ENCODE results near the gene RTTN. TPM values are rescaled to one million over a fixed set of nuclear protein-coding genes. Genes with fewer than 3 reads are reported as not detected.

The RTTN gene
- total RNA-seq (2011; cell fraction: chromatin; rRNA removed; ENCODE audit: low replicate concordance): 63.5 and 131 TPM in 2 replicates
- 33.2 and 42.5 TPM in 2 replicates for total RNA-seq (2011; cell fraction: nucleolus; rRNA removed)
- 71.2 and 83.2 TPM in 2 replicates for total RNA-seq (2011; cell fraction: nucleoplasm; rRNA removed)
- 9.3 and 11.4 TPM in 2 replicates for total RNA-seq (2014; rRNA removed)
- total RNA-seq (2014; rRNA removed; fragmentation: Illumina TruSeq; extraction: Trizol): 17.2 and 18.3 TPM in 2 replicates
- 16.2 and 17.1 TPM in 2 replicates for total RNA-seq (2015; rRNA removed; fragmentation: Illumina TruSeq; extraction: Trizol)
- total RNA-seq (2021): 10.7 and 11.1 TPM in 2 replicates
- 10.1 and 10.6 TPM in 2 replicates for polyA plus RNA-seq (2011; rRNA removed)
- polyA plus RNA-seq (2011; cell fraction: cytosol; rRNA removed): 2.5 and 5.2 TPM in 2 replicates
- polyA plus RNA-seq (2011; cell fraction: nucleus; rRNA removed): 19.3 and 25.3 TPM in 2 replicates
- 4.1 and 5.6 TPM in 2 replicates for polyA plus RNA-seq (2012)
- polyA plus RNA-seq (2014; fragmentation: Illumina TruSeq; extraction: Trizol): 5.6 and 7.3 TPM in 2 replicates
- polyA plus RNA-seq (2014; fragmentation: Nextera tagmentation; extraction: Ambion mirVana): 1 to 10 TPM; 3.1 to 4.9 TPM
- polyA plus RNA-seq (2014; rRNA removed): 6.8 and 7.1 TPM in 2 replicates
- 55.9 and 58.4 TPM in 2 replicates for polyA minus RNA-seq (2011; rRNA and poly(A)+ RNA removed)
- 9.1 and 10.1 TPM in 2 replicates for polyA minus RNA-seq (2011; cell fraction: cytosol; rRNA and poly(A)+ RNA removed)
- polyA minus RNA-seq (2011; cell fraction: nucleus; rRNA and poly(A)+ RNA removed): 70.5 and 114 TPM in 2 replicates
- Bru-seq, nascent RNA: percentile 66 among the genes with signal in this experiment
- BruChase-seq, experiment 1, labeled RNA remaining after a 2-hour chase: percentile 75 among the genes with signal in this experiment
- percentile 74 among the genes with signal in this experiment for BruChase-seq, experiment 2, labeled RNA remaining after a 6-hour chase
- long read RNA-seq, experiment 1, partial matches to known transcripts: 2 of 9 reads
- long read RNA-seq, experiment 1, other reads (novel, unspliced or antisense): 7 of 9 reads
- long read RNA-seq, experiment 2, full-length matches to known transcripts: 1 of 6 reads
- long read RNA-seq, experiment 2, partial matches to known transcripts: 3 of 6 reads
- long read RNA-seq, experiment 2, other reads (novel, unspliced or antisense): 2 of 6 reads
- long read RNA-seq, experiment 3, partial matches to known transcripts: 1 of 1 reads
- long read RNA-seq, experiment 3, other reads (novel, unspliced or antisense): 0 of 1 reads

DNA sequence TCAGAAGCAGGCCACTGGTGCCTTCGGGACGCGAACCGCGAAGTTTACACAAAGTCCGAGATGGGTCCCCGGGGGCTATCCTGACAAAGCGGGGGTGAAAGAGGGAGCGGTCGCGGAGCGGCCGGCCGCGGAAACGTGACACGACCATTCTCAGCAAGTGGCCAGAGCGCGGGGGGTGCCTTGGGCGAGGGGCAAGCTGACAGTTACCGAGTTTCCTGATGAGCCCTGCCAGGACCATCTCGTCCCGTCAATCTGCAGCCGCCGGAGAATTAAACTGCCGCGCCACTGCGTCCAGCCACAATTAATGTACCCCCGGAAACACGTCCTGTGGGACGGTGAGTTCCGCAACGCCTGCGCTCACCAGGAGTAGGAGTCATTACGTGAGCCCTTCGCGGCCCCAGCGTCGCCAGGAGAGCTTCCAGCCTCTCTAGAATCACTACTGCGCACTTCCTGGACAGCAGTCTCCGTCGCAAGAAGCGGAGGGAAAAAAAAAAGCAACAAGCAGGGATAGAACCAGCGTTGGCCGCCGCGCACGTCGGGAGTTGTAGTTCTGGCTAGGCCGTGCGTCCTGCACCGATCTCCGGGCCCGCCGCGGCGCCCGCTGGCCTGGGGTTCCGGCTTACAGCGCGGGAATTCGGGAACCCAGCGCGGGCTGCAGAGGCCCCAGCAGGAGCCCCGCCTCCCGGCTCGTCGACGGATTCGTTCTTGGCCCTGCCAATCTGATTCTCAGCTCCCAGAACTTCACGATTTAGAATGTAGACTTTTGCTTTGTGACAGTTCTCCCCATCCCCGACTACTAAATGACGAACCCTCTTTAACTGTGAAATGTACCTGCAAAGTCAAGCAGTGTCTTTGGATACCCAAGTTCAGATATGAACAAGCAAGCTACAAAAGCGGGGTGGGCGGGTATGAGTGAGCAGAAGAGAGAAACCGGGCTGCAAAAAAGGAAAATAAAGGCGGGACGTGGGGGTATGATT, at the start of gene RTTN:
Gene RTTN (minus strand): TSS at position 267 of the 977 bp plus-strand sequence. CDS start 29 bp downstream, at position 238.
- Histone ChIP-seq H3K9ac (ENCODE audit: insufficient read depth in 1 of 2, low read depth in 2 of 2, low read length in 2 of 2) (peak within 1 kb of the TSS; percentile 89 to 94), H3K4me2 (ENCODE audit: insufficient read depth, low read length) (peak within 1 kb of the TSS; percentile 85), H3K9me3 (replicated peaks; ENCODE audit: control insufficient read depth, insufficient read depth, low read depth, low read length) (no peaks in the 10 kb centered on the region), H3K79me2 (ENCODE audit: control insufficient read depth, insufficient read depth, low read length) (peaks cover 14% of the 10 kb centered on the region), H3K27ac (ENCODE audit: extremely low read depth, low read depth, low read length) (peak within 1 kb of the TSS; percentile 97), H3K4me3 (peak within 1 kb of the TSS; percentile 61), H3K36me3 (ENCODE audit: control insufficient read depth, insufficient read depth, low read length) (peaks cover 18% of the 10 kb centered on the region; the same call in 1 of the 3 replicates), H3K4me1 (replicated peaks in 1 of 2; ENCODE audit: control insufficient read depth in 2 of 2, insufficient read depth in 2 of 2, low read length in 2 of 2) (no peaks in the 10 kb centered on the region), H3K27me3 (ENCODE audit: control insufficient read depth in 2 of 2, insufficient read depth in 2 of 2, low read length in 2 of 2) (no peaks in the 10 kb centered on the region), H2AFZ (ENCODE audit: low read depth, low read length) (peak within 1 kb of the TSS; percentile 89), H4K20me1 (replicated peaks; ENCODE audit: control insufficient read depth, insufficient read depth, low read length) (no peaks in the 10 kb centered on the region), H3K9me1 (ENCODE audit: control insufficient read depth, insufficient read depth, low read length) (no peaks in the 10 kb centered on the region)
- 2% methylated on average over 39 of the region's 78 CpGs for WGBS (ENCODE audit: insufficient coverage, low coverage, missing lambda C conversion rate)
- intact Hi-C loops (cut with micrococcal nuclease): loop anchor here (5.0 kb wide), 1 partner anchor 92 kb away; no protein-coding TSS in a partner anchor
- DNase-seq (ENCODE audit: extremely low read depth in 1 of 4, low spot score in 3 of 4): peak; percentile 62 to 91 (median 75)
- peak; percentile 99 for ATAC-seq
- TSS peak; percentile 29 for BruUV-seq (replicated peaks)
- ChIA-PET CTCF (ENCODE audit: low intra/inter-chr PET ratio) (no interaction called here), POLR2A (interaction anchor here (0.8 to 1.0 kb wide), 2 partner anchors 16 to 19 kb away, joined by 3 read pairs; no protein-coding TSS in a partner anchor)
- FAIRE-seq: peak; percentile 63
- in situ Hi-C loops (cut with MboI): no loop called here
- peak; percentile 44 for TF ChIP-seq NFIC (IDR thresholded peaks at IDR 0.05)
- TF ChIP-seq TAF1 (IDR thresholded peaks at IDR 0.05; ENCODE audit: control insufficient read depth, extremely low read depth, insufficient read depth, low read length, severe bottlenecking): peak; percentile 79
- TF ChIP-seq THRB (CRISPR knock-in tag; conservative IDR thresholded peaks at IDR 0.05): no peak
- TF ChIP-seq POLR2AphosphoS5 (IDR thresholded peaks at IDR 0.05; ENCODE audit: control insufficient read depth, insufficient read depth, low read depth, low read length): 0 out of 2 replicates have a peak, but pooled peaks have one; percentile 39
- peak in 1 of 2 experiments; percentile 66; a peak in 2 of 4 replicates for TF ChIP-seq MAZ (CRISPR knock-in tag; conservative IDR thresholded peaks at IDR 0.05 in 1 of 2, IDR thresholded peaks at IDR 0.05 in 1 of 2)
- peak; percentile 93 for TF ChIP-seq SIN3B (IDR thresholded peaks at IDR 0.05; ENCODE audit: low read depth)
- TF ChIP-seq, protein P1, sequence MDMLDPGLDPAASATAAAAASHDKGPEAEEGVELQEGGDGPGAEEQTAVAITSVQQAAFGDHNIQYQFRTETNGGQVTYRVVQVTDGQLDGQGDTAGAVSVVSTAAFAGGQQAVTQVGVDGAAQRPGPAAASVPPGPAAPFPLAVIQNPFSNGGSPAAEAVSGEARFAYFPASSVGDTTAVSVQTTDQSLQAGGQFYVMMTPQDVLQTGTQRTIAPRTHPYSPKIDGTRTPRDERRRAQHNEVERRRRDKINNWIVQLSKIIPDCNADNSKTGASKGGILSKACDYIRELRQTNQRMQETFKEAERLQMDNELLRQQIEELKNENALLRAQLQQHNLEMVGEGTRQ (CRISPR knock-in tag; IDR thresholded peaks at IDR 0.05): no peak
- TF ChIP-seq ATF4 (CRISPR knock-in tag; IDR thresholded peaks at IDR 0.05): no peak
- peak; percentile 69; the same call in 1 of the 2 replicates for TF ChIP-seq SMAD4 (CRISPR knock-in tag; conservative IDR thresholded peaks at IDR 0.05)
